Measurements from ENCODE around the gene QKI. TPM values are rescaled to one million over a fixed set of nuclear protein-coding genes. Genes with fewer than 3 reads are reported as not detected.

QKI gene
- total RNA-seq, 1 donor from 2014 or later = 267 TPM

GRCh38 chr6:163617549-163617948 is 203.0 kb downstream of the QKI start:
- Mint-ChIP-seq H3K4me3 (no peak overlapping the region), H3K36me3 (ENCODE audit: low read depth) (peaks cover 3% of the 10 kb centered on the region), H3K27ac (ENCODE audit: unreplicated experiment) (no peak overlapping the region), H3K9me3 (peaks cover 9% of the 10 kb centered on the region), H3K4me1 (peaks cover 4% of the 10 kb centered on the region), H3K27me3 (ENCODE audit: low read depth) (no peaks in the 10 kb centered on the region)
- TF ChIP-seq CTCF (conservative IDR thresholded peaks at IDR 0.05) = no peak
- no peak for DNase-seq (ENCODE audit: low read depth, low spot score)

GRCh38 chr6:163620101-163620500 is 205.6 kb downstream of the QKI start:
- Mint-ChIP-seq H3K36me3 (ENCODE audit: low read depth) (peaks cover 3% of the 10 kb centered on the region), H3K4me3 (no peak overlapping the region), H3K4me1 (peaks cover 6% of the 10 kb centered on the region), H3K27me3 (ENCODE audit: low read depth) (no peaks in the 10 kb centered on the region), H3K27ac (ENCODE audit: unreplicated experiment) (no peak overlapping the region), H3K9me3 (peaks cover 10% of the 10 kb centered on the region)
- TF ChIP-seq CTCF (conservative IDR thresholded peaks at IDR 0.05) = no peak
- no peak for DNase-seq (ENCODE audit: low read depth, low spot score)

- no peak overlapping the region for H3K27ac Mint-ChIP-seq (ENCODE audit: unreplicated experiment)
- H3K27me3 Mint-ChIP-seq (ENCODE audit: low read depth) = no peaks in the 10 kb centered on the region
- H3K36me3 Mint-ChIP-seq (ENCODE audit: low read depth) = peaks cover 3% of the 10 kb centered on the region
- peaks cover 10% of the 10 kb centered on the region for H3K9me3 Mint-ChIP-seq
- TF ChIP-seq CTCF (conservative IDR thresholded peaks at IDR 0.05) = no peak
- H3K4me3 Mint-ChIP-seq = no peak overlapping the region
- H3K4me1 Mint-ChIP-seq = peaks cover 6% of the 10 kb centered on the region
- no peak for DNase-seq (ENCODE audit: low read depth, low spot score)
Observed at GRCh38 chr6:163620670-163621330, 206.3 kb downstream of the QKI start.

- no peak for TF ChIP-seq CTCF (conservative IDR thresholded peaks at IDR 0.05)
- H3K27me3 Mint-ChIP-seq (ENCODE audit: low read depth) = no peaks in the 10 kb centered on the region
- no peaks in the 10 kb centered on the region for H3K36me3 Mint-ChIP-seq (ENCODE audit: low read depth)
- peaks cover 10% of the 10 kb centered on the region for H3K9me3 Mint-ChIP-seq
- H3K4me3 Mint-ChIP-seq = no peak overlapping the region
- DNase-seq (ENCODE audit: low read depth, low spot score) = no peak
- no peak overlapping the region for H3K27ac Mint-ChIP-seq (ENCODE audit: unreplicated experiment)
- peaks cover 6% of the 10 kb centered on the region for H3K4me1 Mint-ChIP-seq
Observed at GRCh38 chr6:163625265-163625664, 210.7 kb downstream of the QKI start.

GRCh38 chr6:163626073-163626867 is 211.8 kb downstream of the QKI start:
- no peak for TF ChIP-seq CTCF (conservative IDR thresholded peaks at IDR 0.05)
- DNase-seq (ENCODE audit: low read depth, low spot score) = no peak
- Mint-ChIP-seq H3K27me3 (ENCODE audit: low read depth) (no peaks in the 10 kb centered on the region), H3K27ac (ENCODE audit: unreplicated experiment) (peak overlapping the region; percentile 73), H3K4me3 (no peak overlapping the region), H3K36me3 (ENCODE audit: low read depth) (no peaks in the 10 kb centered on the region), H3K4me1 (peaks cover 6% of the 10 kb centered on the region), H3K9me3 (peaks cover 10% of the 10 kb centered on the region)
